A549 (cell line): ENCODE data around the gene COX19. TPM values are rescaled to one million over a fixed set of nuclear protein-coding genes. Genes with fewer than 3 reads are reported as not detected.

Experiments used
- ATAC-seq, 2 experiments: fragments of 200-7000 bp in 1 of 2; fragments of >200 bp in 1 of 2; cut with Nextera tagmentation in 1 of 2; cut with Tn5 transposase in 1 of 2; 3 replicates each; pipeline versions ENCODE4 v1.8.0 to v1.9.1; 2018 to 2020; ENCODE audit warnings: mild to moderate bottlenecking in 1 of 2, moderate library complexity in 1 of 2
- CTCF ChIA-PET: fragments of 300-600 bp; sonication (Branson Sonifier 250); formaldehyde crosslinking; extraction: SDS; loops from one replicate; lab custom pipeline; 2021; ENCODE audit warnings: antibody characterized with exemption, inconsistent platforms; lab: Yijun Ruan, JAX
- POLR2A ChIA-PET: fragments of 350-600 bp; formaldehyde crosslinking; extraction: SDS; loops from one replicate; lab custom pipeline; 2021; ENCODE audit warnings: antibody characterized with exemption, inconsistent platforms; lab: Yijun Ruan, JAX
- DNase-seq, 2 experiments: peaks; one replicate each; pipeline versions ENCODE4 v3.0.0 to v3.0.0-alpha.2; 2011 to 2016; ENCODE audit warnings: low read depth in 1 of 2, low spot score in 1 of 2
- FAIRE-seq: peaks from 2 replicates; lab custom pipeline; 2011; peaks lifted over from hg19 to GRCh38; lab: Jason Lieb, UNC
- H3K27ac ChIP-seq, 2 experiments: fragments of >200 bp; sonication (Bioruptor Twin); formaldehyde crosslinking; 3 replicates each; pipeline ENCODE4 v1.5.1; 2016 to 2017
- H3K4me1 ChIP-seq: fragments of >200 bp; sonication (Bioruptor Twin); formaldehyde crosslinking; 3 replicates; pipeline ENCODE4 v1.6.1; 2016
- H3K4me2 ChIP-seq: fragments of >200 bp; sonication (Bioruptor Twin); formaldehyde crosslinking; 3 replicates; pipeline ENCODE4 v1.6.1; 2016
- H3K4me3 ChIP-seq: fragments of >200 bp; sonication (Bioruptor Twin); formaldehyde crosslinking; 3 replicates; pipeline ENCODE4 v1.5.1; 2016
- H3K9me3 ChIP-seq: fragments of >200 bp; sonication (Bioruptor Twin); formaldehyde crosslinking; 3 replicates; pipeline ENCODE4 v1.6.1; 2016
- BHLHE40 ChIP-seq: IDR thresholded peaks from 2 replicates; pipeline ENCODE4 v1.6.1; 2012; ENCODE audit warnings: low read depth, low read length, inconsistent platforms
- CHD4 ChIP-seq: fragments of 200-600 bp; sonication (generic); IDR thresholded peaks from 2 replicates; pipeline ENCODE4 v1.6.1; 2016; ENCODE audit warnings: antibody characterized with exemption, mild to moderate bottlenecking, borderline replicate concordance
- CTCF ChIP-seq: fragments of >200 bp; sonication (Bioruptor Twin); formaldehyde crosslinking; IDR thresholded peaks from 3 replicates; pipeline ENCODE4 v1.5.1; 2016
- EHF ChIP-seq: fragments of 250-450 bp; sonication (Bioruptor Pico); IDR thresholded peaks from 2 replicates; pipeline ENCODE4 v1.5.0; 2020; ENCODE audit warnings: mild to moderate bottlenecking
- GATA3 ChIP-seq: IDR thresholded peaks from 2 replicates; pipeline ENCODE4 v1.6.1; 2012; ENCODE audit warnings: borderline replicate concordance
- HOXB5 ChIP-seq: fragments of 250-450 bp; sonication (Bioruptor Pico); IDR thresholded peaks from 2 replicates; pipeline ENCODE4 v1.5.0; 2020; ENCODE audit warnings: mild to moderate bottlenecking, moderate library complexity
- JUNB ChIP-seq: fragments of >200 bp; sonication (Bioruptor Twin); formaldehyde crosslinking; IDR thresholded peaks from 2 replicates; pipeline ENCODE4 v1.6.1; 2016
- MAFK ChIP-seq: fragments of 450-650 bp; IDR thresholded peaks from 2 replicates; pipeline ENCODE4 v1.6.1; 2014; ENCODE audit not compliant: partially characterized antibody
- MAX ChIP-seq: IDR thresholded peaks from 2 replicates; pipeline ENCODE4 v1.6.1; 2012
- NFE2L2 ChIP-seq: fragments of 150-350 bp; conservative IDR thresholded peaks from 2 replicates; pipeline ENCODE4 v1.6.1; 2014; ENCODE audit warnings: low read length
- NPAS2 ChIP-seq: fragments of 250-450 bp; sonication (Bioruptor Pico); IDR thresholded peaks from 2 replicates; pipeline ENCODE4 v1.8.0; 2022; ENCODE audit warnings: mild to moderate bottlenecking, moderate library complexity, borderline replicate concordance
- NR3C1 ChIP-seq: fragments of >200 bp; sonication (Bioruptor Twin); formaldehyde crosslinking; IDR thresholded peaks from 3 replicates; pipeline ENCODE4 v1.6.1; 2017
- PHF8 ChIP-seq: fragments of 200-600 bp; sonication (generic); IDR thresholded peaks from 2 replicates; pipeline ENCODE4 v1.6.1; 2016; ENCODE audit warnings: low read depth, mild to moderate bottlenecking, antibody characterized with exemption, moderate library complexity, borderline replicate concordance
- POLR2AphosphoS2 ChIP-seq: conservative IDR thresholded peaks from 2 replicates; pipeline ENCODE4 v1.6.1; 2012; ENCODE audit warnings: low read length, improper control_type of control experiment, inconsistent platforms
- RNF2 ChIP-seq: fragments of 200-600 bp; sonication (generic); IDR thresholded peaks from 2 replicates; pipeline ENCODE4 v1.6.1; 2016; ENCODE audit warnings: low read depth, mild to moderate bottlenecking, antibody characterized with exemption, moderate library complexity, borderline replicate concordance
- TP53 ChIP-seq: fragments of 250-450 bp; sonication (Bioruptor Pico); IDR thresholded peaks from 2 replicates; pipeline ENCODE4 v1.5.0; 2021; ENCODE audit warnings: mild to moderate bottlenecking, moderate library complexity
- ZFP36 ChIP-seq: fragments of 450-650 bp; IDR thresholded peaks from 2 replicates; pipeline ENCODE4 v1.6.1; 2014; ENCODE audit warnings: borderline replicate concordance; ENCODE audit not compliant: partially characterized antibody
- ZNF302 ChIP-seq: fragments of 250-450 bp; sonication (Bioruptor Pico); IDR thresholded peaks from 2 replicates; pipeline ENCODE4 v1.9.0; 2021; ENCODE audit warnings: inconsistent platforms, mild to moderate bottlenecking, moderate library complexity
- WGBS: methylation state at CpG from one replicate; pipeline ENCODE4 v1.1.6; 2017; ENCODE audit errors: missing lambda C conversion rate; 5-methylcytosine and 5-hydroxymethylcytosine counted together
- polyA plus RNA-seq, 4 experiments: library from polyadenylated mRNA; depleted of rRNA in 3 of 4; stranded (reverse); fragments of >200 nt; fragmentation: RNase III in 1 of 4; extraction: RNeasy Plus Mini Kit Qiagen cat#74134 plus additional on column Dnase treatment in 1 of 4; gene quantifications; 2 replicates in 3 of 4; 3 replicates in 1 of 4; pipeline ENCODE4 v1.2.3, GENCODE V29; 2011 to 2017
- TF ChIP-seq, protein P1 (sequence below): fragments of 250-450 bp; sonication (Bioruptor Pico); IDR thresholded peaks from 2 replicates; pipeline ENCODE4 v1.5.0; 2021; ENCODE audit warnings: mild to moderate bottlenecking, moderate library complexity, borderline replicate concordance

Gene COX19
- polyA plus RNA-seq, 2 of the 4 experiments (the other 2 are of a cell fraction), result 6.2 to 7.6 TPM

DNA sequence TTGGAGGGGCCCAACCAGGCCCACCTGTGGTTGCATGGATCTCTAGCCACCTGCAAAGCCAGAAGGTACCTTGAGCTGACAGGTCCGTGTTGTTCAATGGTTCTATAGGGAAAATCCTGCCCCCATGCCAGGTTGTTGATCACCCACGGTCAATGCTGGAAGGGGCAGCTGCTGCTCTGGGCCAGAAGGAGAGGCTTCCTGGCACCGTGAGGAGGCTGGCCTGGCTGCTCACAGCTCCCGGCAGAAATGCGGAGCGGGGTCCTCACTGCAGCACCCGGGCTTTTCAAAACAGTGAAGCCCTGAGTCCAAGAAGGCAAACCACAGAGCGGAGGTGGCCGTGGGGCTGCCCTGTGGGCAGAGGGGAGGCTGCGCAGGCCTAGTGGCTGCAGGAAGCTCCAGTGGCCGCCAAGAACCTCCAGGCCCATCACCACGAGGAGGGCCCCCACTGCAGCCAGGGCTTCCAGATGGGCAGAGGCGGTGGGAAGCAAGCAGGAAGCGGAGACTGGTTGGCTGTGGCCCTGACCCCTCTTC, 44.0 kb upstream of the COX19 start:
- ATAC-seq (no peak; a peak in 1 of 6 replicates), DNase-seq (no peak), FAIRE-seq (no peak)
- TF ChIP-seq ZFP36 (no peak), POLR2AphosphoS2 (no peak), CHD4 (no peak), TP53 (no peak)
- Histone ChIP-seq H3K4me3 (no peak overlapping the region), H3K4me2 (no peak overlapping the region), H3K9me3 (no peaks in the 10 kb centered on the region), H3K27ac (no peak overlapping the region), H3K4me1 (no peaks in the 10 kb centered on the region)
- ChIA-PET POLR2A (no interaction called here), CTCF (interaction anchor here (0.6 to 14.9 kb wide), 6 partner anchors 11 to 258 kb away, joined by 3 to 138 read pairs (median 4); no protein-coding TSS in a partner anchor)
- WGBS, result 77% methylated on average over 2 of the region's 14 CpGs

DNA sequence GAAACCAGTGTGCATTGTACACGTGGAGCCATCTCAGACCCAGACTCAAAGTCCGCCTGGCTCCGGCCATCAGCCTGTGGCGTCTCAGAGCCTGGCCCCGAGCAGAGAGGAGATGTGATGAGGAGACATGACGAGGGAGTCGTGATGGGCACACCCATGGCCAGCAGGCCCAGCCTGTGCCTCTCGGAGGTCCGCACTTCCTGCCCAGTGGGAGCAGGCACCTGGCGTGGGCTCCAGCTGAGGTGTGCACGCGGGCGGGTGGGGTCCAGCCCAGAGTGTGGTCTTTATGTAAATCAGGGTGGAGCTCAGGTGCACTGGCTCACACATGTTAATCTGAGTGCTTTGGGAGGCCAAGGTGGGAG, 43.0 kb upstream of the COX19 start:
- ATAC-seq, result no peak
- no peak for DNase-seq
- H3K4me1 ChIP-seq, result no peaks in the 10 kb centered on the region
- H3K4me3 ChIP-seq, result no peak overlapping the region
- ChIA-PET CTCF (interaction anchor here (0.9 to 14.9 kb wide), 6 partner anchors 10 to 165 kb away, joined by 3 to 138 read pairs (median 6); no protein-coding TSS in a partner anchor), POLR2A (interaction anchor here (0.6 kb wide), 1 partner anchor 57 kb away, joined by 4 read pairs; no protein-coding TSS in a partner anchor)
- TF ChIP-seq NFE2L2, result no peak
- no peak for TF ChIP-seq PHF8
- no peak for TF ChIP-seq CHD4
- no peak for TF ChIP-seq CTCF
- no peak for TF ChIP-seq GATA3
- TF ChIP-seq NR3C1, result no peak
- TF ChIP-seq MAFK, result no peak
- TF ChIP-seq HOXB5 (CRISPR knock-in tag), result no peak
- no peak for TF ChIP-seq MAX
- TF ChIP-seq, protein P1, sequence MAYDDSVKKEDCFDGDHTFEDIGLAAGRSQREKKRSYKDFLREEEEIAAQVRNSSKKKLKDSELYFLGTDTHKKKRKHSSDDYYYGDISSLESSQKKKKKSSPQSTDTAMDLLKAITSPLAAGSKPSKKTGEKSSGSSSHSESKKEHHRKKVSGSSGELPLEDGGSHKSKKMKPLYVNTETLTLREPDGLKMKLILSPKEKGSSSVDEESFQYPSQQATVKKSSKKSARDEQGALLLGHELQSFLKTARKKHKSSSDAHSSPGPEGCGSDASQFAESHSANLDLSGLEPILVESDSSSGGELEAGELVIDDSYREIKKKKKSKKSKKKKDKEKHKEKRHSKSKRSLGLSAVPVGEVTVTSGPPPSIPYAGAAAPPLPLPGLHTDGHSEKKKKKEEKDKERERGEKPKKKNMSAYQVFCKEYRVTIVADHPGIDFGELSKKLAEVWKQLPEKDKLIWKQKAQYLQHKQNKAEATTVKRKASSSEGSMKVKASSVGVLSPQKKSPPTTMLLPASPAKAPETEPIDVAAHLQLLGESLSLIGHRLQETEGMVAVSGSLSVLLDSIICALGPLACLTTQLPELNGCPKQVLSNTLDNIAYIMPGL (CRISPR knock-in tag), result no peak
- TF ChIP-seq JUNB, result no peak
- TF ChIP-seq ZNF302, result no peak
- TF ChIP-seq POLR2AphosphoS2, result no peak
- TF ChIP-seq RNF2, result no peak
- no peak for TF ChIP-seq EHF (CRISPR knock-in tag)
- no peak for TF ChIP-seq NPAS2 (CRISPR knock-in tag)
- TF ChIP-seq BHLHE40, result no peak
- no peak overlapping the region for H3K27ac ChIP-seq
- FAIRE-seq, result no peak
- H3K9me3 ChIP-seq, result no peaks in the 10 kb centered on the region
- H3K4me2 ChIP-seq, result no peak overlapping the region
- 89% methylated on average over 13 of the region's 13 CpGs for WGBS
